OCI-M2 (cell line): ENCODE data around the gene INTS11.

Experiments used
- DNase-seq: peaks from one replicate; lab custom pipeline; 2025; ENCODE audit not compliant: unreplicated experiment; lab: John Stamatoyannopoulos, UW

Gene INTS11

DNA sequence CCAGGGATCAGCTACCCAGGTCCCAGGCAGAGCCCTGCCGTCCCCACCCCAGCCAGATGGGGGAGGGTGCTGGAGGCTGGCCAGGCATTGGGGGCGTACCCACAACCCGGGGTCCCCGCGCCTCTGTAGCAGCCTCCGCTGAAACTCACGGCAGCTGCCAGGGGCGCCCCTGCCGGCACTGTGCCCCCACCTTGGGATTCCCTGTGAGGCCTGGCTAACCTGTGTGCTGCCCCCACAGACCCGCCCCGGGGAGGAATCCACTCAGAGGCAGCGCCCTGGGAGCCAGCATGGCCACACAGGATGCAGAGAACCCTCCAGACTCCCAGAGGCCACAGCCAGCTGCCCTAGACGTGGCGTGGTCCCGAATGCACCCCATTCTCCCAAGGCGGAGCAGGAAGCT is 20.9 kb upstream of the INTS11 start:
- DNase-seq = no peak

DNA sequence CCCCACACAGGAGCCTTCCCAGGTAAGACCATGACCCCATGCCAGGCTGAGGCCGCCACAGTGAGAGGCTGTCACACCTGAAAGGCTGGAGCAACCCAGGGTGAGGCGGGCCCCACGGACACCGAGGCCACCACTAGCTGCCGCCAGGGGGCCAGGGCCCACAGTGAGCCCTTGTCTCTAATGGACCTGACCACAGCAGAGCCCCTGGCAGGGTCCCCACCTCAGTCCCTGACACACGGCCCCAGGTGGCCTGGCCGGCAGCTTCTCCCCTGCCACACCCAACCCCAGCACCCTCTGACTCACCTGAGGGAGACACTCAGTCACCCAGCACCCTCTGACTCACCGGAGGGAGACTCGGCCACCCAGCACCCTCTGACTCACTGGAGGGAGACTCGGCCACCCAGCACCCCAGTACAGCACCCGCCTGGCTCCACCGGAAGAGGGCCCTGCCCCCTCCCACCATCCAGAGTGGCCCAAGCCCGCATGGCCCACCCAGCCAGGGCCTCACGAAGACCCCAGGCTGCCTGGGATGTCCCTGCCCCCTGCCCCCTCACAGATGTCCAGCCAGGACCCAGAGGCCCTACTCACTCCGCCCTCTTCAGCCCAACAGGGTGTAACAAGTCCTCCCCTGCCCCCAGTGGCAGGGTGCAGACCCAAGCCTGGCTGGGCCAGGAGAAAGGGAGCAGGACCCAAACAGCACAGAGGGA is 20.3 kb upstream of the INTS11 start:
- no peak for DNase-seq

DNA sequence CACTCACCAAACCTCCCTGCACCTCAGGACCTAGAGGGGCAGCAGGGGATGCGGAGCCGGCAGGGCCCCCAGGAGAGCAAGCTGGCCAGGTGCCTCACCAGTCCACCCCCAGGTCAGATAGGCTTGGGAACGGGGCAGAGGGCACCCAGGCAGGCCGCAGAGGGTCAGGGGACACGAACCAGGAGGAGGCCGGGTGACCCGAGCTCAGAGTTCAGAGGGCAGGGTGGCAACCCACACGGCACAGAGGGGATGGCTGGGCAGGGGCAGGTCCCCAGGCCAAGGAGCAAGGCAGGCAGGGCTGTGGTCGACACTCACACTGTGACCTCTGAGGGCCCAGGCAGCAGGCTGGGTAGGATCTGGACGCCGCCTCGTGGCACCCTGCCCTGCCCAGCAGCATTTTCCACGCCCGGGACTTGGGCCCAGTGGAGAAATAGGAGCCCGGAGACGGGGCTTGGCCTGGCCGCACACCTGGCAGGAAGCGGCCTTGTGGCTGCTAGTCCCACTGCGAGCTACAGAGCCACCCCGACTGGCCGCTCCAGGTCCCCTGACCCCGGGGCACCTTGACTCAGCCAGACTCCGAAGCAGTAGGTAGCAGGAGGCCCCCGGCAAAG is 19.5 kb upstream of the INTS11 start:
- DNase-seq = no peak

DNA sequence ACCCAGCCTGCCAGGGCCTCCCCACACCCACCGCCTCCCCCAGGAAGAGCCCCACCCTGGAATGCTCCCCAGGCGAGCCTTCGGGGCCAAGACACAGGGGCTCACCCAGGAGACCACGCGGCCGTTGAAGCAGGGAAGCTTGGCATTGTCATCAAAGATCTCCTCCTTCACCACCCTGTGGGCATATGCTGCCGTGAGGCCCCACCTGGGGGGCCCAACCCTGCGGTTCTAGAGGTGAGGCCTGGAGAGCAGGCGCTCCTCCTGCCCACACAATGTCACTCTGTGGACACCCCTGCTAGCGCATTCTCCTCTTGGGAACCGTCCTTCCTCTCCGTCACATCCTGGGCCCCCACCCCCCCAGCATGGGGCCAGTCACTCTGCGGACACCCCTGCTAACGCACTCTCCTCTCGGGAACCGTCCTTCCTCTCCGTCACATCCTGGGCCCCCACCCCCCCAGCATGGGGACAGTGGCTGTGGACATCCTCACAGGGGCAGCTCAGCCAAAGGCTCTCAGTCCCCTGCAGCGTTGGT is 18.2 kb upstream of the INTS11 start:
- no peak for DNase-seq

DNA sequence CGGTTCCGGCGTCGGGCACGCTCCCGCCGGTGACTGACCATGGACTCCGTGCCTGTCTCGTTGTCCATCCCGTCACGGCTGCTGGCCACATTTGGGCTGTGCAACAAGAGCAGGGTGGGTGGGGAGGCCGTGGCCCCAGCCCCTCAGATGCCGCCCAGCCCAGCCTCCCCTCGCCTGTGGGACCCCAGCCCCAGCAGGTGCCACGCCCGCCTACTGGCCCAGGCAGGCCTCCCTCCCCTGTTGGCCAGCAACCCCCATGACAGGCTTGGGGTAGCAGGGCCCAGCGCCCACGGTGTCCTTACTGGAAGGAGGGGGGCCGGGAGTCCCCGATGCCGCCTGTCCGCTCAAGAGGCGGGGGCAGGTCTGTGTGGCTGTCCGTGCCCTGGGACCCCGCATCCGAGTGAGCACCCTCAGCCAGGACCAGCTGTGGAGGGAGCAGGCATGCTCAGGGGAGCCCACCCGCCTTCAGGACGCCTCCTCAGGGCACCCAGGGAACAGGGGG is 17.7 kb upstream of the INTS11 start:
- no peak for DNase-seq

DNA sequence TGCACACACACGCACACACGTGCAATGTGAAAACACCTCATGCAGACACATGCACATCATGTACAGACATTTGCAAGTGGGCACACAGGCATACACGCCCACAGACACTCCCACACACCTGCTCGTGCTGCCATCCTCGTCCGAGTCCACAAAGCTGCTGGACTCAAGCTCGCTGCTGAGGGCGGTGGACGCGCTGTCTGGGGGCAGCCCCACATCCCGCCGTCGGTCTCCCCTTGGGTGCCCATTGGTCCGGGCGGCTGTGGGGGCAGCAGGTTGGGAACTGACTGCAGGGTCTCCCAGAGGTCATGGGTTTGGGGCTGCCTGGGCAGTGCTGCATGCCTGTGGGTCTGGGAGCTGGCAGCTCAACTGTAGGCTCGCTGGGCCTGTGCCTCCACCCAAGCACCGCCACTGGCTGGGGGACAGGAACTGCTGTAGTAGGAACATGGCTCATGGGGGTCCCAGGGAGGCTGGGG is 17.1 kb upstream of the INTS11 start:
- no peak for DNase-seq

DNA sequence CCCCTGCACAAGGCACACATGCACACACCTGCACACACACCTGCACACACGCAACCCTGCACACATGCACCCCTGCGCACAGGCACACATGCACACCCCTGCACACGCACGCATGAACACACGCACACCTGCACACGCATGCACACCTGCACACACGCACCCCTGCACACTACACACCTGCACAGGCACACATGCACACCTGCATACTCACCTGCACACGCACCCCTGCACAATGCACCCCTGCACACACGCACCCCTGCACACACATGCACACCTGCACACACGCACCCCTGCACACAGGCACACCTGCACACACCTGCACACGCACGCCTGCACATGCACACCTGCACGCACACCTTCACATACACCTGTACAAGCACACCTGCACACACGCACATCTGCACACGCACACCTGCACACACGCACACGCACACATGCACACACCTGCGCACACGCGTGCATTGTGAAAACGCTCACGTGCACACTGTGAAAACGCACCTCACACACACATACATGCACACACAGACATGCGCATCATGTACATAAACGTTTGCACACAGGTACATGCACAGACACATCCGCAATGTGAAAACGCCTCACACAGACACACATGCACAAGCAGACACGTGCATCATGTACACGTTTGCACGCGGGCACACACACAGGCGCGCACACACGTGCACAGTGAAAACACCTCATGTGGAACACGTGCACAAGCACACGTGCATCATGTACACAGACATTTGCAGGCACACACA is 16.5 kb upstream of the INTS11 start:
- DNase-seq = no peak

DNA sequence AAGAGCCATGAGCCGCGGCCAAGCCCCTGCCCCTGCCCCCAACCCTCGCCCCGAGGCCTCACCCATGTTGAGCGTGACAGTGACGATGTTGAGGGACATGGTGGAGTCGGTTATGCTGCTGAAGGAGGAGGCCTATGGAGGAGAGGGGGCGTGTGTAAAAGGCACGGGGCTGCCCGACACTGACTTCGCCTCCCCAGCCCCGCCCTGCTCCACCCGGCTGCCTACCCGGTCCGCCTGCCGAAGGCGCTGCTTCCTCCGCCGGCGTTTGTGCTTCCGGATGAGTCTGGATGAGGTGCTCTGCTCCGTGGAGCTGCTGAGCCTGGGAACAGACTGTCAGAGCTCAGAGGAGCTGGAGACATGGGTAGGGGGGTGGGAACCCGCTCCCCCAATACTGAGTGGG is 15.7 kb upstream of the INTS11 start:
- DNase-seq = no peak

DNA sequence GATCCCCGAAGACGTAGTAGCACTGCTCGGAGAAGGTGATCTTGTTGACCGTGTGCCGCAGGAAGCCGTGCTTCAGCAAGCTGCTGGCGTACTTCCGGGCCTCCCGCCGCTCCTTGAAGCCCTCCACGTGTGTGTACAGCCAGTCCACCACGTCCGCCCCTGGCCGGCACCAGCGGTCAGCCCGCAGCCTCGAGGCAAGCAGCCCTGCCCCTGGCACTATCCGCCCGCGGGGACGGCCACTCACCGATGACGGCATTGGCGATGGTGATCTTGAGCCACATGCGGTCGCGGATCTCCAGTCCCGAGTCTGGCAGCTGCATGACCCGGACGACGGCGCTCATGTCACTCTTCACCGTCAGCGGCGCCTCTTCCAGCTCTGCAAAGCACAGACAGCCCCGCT is 13.8 kb upstream of the INTS11 start:
- DNase-seq = no peak

DNA sequence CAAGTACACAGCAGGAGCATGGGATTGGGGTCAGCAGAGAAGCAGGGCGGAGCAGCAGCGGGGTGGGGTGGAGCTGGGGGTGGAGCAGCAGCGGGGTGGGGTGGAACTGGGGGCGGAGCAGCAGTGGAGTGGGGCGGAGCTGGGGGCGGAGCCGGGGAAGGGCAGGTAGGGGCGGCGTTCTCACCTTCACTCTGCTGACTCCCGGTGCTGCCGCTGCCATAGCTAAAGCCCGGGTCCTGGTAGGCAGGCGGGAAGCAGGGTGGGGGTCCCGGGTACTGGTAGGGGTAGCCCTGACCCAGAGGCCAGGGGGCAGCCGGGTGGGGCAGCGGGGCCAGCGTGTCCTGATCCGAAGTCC is 13.3 kb upstream of the INTS11 start:
- DNase-seq = no peak

DNA sequence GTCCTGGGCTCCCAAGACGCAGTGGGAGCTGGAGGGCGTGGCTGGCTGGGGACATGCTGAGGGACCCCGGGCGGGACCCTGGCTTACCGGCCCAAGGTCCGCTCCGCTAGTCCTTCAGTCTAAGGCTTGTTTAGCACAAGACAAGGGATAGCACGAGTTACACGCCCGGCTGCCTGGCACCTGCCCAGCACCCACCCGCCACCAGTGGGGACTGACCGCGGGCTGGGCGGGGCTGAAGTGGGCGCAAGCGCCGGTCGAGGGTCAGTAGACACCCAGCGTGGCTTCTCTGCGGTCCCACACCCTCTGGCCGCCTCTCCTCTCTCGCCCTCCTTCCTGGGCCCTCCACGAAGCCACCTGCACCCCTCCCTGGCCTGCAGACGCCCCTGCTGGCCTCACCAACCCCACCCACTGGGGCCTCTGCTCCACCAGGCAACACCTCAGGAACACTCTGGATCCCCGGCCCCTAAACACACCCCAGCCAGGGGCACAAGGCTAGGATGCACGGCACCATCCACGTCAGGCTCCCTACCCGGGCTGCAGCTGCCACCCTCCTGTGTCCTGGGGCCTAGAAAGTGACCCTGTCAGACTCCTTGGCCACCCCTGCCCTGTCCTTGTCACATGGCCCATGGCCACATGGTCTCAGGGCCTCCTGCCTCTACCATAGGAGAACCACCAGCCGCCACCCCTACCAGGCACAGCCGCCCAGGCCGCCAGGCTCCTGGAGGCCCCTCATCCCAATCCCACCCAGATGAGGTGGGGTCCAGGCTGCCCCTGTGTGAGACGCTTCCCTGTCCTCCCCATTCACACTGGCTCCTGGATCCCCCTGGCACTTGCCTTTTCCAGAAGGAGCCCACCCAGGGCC is 12.7 kb upstream of the INTS11 start:
- no peak for DNase-seq

DNA sequence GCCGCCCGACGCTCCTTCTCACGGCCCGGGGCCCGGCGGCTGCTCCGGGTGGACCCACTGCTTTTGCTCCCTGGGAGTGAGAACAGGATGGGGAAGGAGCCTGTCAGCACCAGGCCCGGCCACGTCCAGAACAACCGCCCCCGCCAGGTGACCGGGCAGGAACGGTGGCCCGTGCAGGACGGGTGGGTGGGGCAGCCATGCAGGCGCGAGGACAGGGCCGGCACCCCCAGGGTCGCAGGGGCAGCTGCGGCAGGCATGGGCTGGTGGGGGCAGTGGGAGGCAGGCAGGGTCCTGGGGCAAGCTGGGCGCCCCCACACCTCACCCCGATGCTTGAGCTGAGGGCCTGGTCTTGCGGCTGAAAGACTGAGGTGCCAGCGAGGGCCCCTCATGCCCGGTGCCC is 12.0 kb upstream of the INTS11 start:
- no peak for DNase-seq

DNA sequence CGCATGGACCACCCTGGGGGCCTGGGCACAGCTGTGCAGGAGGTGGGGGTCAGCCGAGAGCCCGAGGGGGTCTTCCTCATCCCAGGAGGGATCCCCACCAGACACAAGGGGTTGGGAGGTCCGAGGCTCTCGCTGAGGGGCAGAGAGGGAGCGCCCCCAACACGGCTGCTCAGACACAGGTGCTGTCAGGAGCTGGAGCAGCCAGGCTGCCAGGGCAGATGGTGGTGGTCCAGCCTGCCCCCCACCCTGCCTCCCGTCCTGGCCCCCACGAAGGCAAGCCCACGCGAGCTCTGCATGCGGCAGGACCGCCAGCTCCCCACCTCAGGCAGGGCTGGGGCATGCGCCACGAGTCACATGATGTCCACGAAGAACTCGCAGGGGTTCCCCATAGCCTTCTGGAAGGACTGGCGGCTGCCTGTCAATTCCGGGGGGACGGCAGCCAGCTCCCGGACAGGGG is 11.4 kb upstream of the INTS11 start:
- no peak for DNase-seq

DNA sequence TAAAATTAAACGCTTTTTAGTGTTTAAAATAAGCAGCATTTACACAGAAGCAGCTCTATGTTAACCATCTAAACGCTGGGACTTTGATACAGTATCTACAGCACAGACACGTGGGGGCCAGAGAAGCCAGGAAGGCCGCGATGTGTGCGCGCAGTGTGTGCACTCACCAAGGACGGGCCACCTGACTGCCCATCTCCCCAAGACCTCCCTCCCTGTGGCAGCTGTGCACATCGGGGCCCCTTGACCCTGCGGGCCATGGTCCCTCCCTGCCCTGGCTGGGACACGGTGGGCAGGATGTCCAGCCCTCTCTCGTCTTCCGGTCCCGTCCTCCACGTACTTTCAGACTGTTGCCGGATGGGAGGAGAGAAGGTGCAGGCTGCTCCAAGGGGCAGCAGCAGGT is 10.8 kb upstream of the INTS11 start:
- DNase-seq = no peak

DNA sequence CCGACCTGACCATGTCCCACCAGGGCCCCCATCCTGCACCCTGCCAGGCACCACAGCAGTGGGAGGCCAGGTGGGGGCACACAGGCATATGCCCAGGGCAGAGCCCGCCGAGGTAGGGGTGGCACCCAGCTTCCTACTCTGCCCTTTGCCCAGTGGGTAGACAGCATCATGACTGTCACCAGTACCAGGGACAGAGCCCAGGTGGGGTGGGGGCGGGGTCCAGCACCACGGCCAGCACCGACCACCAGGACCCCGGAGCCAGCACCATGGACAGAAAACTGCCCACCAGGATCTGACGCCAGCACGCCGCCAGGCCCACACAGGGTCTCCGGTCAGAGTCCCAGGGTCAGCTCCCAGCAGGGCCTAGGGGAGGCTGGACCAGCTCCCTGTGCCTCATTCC is 10.4 kb upstream of the INTS11 start:
- DNase-seq = no peak

DNA sequence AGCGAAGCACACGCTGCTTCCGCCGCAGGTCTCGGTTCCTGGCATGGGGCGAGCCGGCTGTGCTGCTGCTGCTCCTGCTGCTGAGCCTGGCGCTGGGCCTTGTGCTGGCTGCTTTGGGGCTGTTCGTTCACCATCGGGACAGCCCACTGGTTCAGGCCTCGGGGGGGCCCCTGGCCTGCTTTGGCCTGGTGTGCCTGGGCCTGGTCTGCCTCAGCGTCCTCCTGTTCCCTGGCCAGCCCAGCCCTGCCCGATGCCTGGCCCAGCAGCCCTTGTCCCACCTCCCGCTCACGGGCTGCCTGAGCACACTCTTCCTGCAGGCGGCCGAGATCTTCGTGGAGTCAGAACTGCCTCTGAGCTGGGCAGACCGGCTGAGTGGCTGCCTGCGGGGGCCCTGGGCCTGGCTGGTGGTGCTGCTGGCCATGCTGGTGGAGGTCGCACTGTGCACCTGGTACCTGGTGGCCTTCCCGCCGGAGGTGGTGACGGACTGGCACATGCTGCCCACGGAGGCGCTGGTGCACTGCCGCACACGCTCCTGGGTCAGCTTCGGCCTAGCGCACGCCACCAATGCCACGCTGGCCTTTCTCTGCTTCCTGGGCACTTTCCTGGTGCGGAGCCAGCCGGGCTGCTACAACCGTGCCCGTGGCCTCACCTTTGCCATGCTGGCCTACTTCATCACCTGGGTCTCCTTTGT is 9.2 kb upstream of the INTS11 start:
- DNase-seq = no peak

DNA sequence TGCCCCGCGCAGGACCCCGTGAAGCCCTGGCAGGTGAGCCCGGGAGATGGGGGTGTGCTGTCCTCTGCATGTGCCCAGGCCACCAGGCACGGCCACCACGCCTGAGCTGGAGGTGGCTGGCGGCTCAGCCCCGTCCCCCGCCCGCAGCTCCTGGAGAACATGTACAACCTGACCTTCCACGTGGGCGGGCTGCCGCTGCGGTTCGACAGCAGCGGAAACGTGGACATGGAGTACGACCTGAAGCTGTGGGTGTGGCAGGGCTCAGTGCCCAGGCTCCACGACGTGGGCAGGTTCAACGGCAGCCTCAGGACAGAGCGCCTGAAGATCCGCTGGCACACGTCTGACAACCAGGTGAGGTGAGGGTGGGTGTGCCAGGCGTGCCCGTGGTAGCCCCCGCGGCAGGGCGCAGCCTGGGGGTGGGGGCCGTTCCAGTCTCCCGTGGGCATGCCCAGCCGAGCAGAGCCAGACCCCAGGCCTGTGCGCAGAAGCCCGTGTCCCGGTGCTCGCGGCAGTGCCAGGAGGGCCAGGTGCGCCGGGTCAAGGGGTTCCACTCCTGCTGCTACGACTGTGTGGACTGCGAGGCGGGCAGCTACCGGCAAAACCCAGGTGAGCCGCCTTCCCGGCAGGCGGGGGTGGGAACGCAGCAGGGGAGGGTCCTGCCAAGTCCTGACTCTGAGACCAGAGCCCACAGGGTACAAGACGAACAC is 8.5 kb upstream of the INTS11 start:
- DNase-seq = no peak

DNA sequence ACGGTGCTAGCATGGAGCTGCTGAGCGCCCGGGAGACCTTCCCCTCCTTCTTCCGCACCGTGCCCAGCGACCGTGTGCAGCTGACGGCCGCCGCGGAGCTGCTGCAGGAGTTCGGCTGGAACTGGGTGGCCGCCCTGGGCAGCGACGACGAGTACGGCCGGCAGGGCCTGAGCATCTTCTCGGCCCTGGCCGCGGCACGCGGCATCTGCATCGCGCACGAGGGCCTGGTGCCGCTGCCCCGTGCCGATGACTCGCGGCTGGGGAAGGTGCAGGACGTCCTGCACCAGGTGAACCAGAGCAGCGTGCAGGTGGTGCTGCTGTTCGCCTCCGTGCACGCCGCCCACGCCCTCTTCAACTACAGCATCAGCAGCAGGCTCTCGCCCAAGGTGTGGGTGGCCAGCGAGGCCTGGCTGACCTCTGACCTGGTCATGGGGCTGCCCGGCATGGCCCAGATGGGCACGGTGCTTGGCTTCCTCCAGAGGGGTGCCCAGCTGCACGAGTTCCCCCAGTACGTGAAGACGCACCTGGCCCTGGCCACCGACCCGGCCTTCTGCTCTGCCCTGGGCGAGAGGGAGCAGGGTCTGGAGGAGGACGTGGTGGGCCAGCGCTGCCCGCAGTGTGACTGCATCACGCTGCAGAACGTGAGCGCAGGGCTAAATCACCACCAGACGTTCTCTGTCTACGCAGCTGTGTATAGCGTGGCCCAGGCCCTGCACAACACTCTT is 7.7 kb upstream of the INTS11 start:
- no peak for DNase-seq
